ENCODE results near the gene KIF18A. TPM values are rescaled to one million over a fixed set of nuclear protein-coding genes. Genes with fewer than 3 reads are reported as not detected.

The KIF18A gene
- total and polyA plus RNA-seq, 2 of the 13 experiments (the other 11 are each of a cell fraction or from before 2014, with no cell fraction given) = 3.4 to 14.4 TPM

DNA sequence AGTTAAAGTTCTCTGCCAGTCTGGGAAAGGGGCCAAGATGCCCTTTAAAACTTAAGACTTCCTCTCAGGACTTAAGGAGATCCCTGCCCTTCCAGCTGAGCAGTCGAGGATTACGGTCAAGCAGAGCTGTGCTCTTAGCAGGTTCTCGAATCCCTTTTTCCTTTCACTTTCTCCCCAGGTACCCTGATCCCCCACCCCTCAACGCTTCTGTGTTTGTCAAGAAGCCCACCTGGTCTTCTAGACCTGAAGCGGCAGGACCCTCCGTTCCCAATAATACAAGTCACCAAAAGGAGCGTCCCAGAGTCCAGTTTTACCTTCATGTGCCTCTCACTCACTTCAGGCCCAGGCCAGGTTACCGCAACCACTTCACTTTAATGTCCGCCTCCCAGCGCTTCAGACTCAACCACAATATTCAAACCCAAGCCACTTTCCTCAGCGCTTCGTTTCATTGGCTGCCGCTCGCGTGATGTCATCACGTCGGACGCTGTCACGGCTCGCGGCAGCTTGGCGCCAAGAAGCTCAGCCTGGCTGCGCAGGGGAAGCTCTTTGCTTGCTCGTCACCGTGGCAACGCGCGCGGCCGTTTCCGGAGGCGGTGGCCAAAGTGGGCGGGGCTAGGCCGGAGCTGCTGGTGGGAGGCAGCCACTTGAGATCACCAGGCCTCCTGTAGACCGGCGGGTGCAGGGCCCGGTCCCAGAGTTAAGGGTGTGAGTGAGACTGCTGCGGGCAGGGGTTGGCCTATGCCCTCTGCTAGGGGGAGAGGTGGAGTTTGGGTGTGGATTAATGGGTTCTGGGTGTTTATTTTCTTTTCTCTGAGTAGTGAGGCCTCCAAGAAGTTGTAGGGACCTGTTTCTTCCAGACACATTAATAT is at the start of gene KIF18A, which contains the start of gene METTL15 (continued):
- TF ChIP-seq SATB2 (CRISPR knock-in tag; IDR thresholded peaks at IDR 0.05) (no peak), FOSL2 (CRISPR knock-in tag; IDR thresholded peaks at IDR 0.05) (peak; percentile 63), HNRNPUL1 (IDR thresholded peaks at IDR 0.05; ENCODE audit: low read depth, low read length) (no peak), PRPF4 (IDR thresholded peaks at IDR 0.05; ENCODE audit: low read depth, low read length, poor library complexity, severe bottlenecking) (no peak), ZNF749 (CRISPR knock-in tag; IDR thresholded peaks at IDR 0.05; ENCODE audit: borderline replicate concordance) (no peak), KLF15 (CRISPR knock-in tag; IDR thresholded peaks at IDR 0.05; ENCODE audit: borderline replicate concordance) (no peak), ZNF337 (CRISPR knock-in tag; IDR thresholded peaks at IDR 0.05; ENCODE audit: borderline replicate concordance, low read depth) (0 out of 2 replicates have a peak, but pooled peaks have one; percentile 58), MIER2 (CRISPR knock-in tag; IDR thresholded peaks at IDR 0.05) (no peak), SRY (CRISPR knock-in tag; IDR thresholded peaks at IDR 0.05) (no peak), ZSCAN31 (CRISPR knock-in tag; IDR thresholded peaks at IDR 0.05; ENCODE audit: low read depth) (peak; percentile 64), MAFF (IDR thresholded peaks at IDR 0.05; ENCODE audit: low read depth, low read length) (no peak)
- TF ChIP-seq, protein P1, sequence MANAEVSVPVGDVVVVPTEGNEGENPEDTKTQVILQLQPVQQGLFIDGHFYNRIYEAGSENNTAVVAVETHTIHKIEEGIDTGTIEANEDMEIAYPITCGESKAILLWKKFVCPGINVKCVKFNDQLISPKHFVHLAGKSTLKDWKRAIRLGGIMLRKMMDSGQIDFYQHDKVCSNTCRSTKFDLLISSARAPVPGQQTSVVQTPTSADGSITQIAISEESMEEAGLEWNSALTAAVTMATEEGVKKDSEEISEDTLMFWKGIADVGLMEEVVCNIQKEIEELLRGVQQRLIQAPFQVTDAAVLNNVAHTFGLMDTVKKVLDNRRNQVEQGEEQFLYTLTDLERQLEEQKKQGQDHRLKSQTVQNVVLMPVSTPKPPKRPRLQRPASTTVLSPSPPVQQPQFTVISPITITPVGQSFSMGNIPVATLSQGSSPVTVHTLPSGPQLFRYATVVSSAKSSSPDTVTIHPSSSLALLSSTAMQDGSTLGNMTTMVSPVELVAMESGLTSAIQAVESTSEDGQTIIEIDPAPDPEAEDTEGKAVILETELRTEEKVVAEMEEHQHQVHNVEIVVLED (CRISPR knock-in tag; IDR thresholded peaks at IDR 0.05; ENCODE audit: borderline replicate concordance) = peak; percentile 100
- TF ChIP-seq, protein P2, sequence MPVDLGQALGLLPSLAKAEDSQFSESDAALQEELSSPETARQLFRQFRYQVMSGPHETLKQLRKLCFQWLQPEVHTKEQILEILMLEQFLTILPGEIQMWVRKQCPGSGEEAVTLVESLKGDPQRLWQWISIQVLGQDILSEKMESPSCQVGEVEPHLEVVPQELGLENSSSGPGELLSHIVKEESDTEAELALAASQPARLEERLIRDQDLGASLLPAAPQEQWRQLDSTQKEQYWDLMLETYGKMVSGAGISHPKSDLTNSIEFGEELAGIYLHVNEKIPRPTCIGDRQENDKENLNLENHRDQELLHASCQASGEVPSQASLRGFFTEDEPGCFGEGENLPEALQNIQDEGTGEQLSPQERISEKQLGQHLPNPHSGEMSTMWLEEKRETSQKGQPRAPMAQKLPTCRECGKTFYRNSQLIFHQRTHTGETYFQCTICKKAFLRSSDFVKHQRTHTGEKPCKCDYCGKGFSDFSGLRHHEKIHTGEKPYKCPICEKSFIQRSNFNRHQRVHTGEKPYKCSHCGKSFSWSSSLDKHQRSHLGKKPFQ (CRISPR knock-in tag; IDR thresholded peaks at IDR 0.05; ENCODE audit: insufficient replicate concordance) = no peak
- TF ChIP-seq, protein P3, sequence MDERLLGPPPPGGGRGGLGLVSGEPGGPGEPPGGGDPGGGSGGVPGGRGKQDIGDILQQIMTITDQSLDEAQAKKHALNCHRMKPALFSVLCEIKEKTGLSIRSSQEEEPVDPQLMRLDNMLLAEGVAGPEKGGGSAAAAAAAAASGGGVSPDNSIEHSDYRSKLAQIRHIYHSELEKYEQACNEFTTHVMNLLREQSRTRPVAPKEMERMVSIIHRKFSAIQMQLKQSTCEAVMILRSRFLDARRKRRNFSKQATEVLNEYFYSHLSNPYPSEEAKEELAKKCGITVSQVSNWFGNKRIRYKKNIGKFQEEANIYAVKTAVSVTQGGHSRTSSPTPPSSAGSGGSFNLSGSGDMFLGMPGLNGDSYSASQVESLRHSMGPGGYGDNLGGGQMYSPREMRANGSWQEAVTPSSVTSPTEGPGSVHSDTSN (CRISPR knock-in tag; IDR thresholded peaks at IDR 0.05) = no peak
- TF ChIP-seq, protein P4, sequence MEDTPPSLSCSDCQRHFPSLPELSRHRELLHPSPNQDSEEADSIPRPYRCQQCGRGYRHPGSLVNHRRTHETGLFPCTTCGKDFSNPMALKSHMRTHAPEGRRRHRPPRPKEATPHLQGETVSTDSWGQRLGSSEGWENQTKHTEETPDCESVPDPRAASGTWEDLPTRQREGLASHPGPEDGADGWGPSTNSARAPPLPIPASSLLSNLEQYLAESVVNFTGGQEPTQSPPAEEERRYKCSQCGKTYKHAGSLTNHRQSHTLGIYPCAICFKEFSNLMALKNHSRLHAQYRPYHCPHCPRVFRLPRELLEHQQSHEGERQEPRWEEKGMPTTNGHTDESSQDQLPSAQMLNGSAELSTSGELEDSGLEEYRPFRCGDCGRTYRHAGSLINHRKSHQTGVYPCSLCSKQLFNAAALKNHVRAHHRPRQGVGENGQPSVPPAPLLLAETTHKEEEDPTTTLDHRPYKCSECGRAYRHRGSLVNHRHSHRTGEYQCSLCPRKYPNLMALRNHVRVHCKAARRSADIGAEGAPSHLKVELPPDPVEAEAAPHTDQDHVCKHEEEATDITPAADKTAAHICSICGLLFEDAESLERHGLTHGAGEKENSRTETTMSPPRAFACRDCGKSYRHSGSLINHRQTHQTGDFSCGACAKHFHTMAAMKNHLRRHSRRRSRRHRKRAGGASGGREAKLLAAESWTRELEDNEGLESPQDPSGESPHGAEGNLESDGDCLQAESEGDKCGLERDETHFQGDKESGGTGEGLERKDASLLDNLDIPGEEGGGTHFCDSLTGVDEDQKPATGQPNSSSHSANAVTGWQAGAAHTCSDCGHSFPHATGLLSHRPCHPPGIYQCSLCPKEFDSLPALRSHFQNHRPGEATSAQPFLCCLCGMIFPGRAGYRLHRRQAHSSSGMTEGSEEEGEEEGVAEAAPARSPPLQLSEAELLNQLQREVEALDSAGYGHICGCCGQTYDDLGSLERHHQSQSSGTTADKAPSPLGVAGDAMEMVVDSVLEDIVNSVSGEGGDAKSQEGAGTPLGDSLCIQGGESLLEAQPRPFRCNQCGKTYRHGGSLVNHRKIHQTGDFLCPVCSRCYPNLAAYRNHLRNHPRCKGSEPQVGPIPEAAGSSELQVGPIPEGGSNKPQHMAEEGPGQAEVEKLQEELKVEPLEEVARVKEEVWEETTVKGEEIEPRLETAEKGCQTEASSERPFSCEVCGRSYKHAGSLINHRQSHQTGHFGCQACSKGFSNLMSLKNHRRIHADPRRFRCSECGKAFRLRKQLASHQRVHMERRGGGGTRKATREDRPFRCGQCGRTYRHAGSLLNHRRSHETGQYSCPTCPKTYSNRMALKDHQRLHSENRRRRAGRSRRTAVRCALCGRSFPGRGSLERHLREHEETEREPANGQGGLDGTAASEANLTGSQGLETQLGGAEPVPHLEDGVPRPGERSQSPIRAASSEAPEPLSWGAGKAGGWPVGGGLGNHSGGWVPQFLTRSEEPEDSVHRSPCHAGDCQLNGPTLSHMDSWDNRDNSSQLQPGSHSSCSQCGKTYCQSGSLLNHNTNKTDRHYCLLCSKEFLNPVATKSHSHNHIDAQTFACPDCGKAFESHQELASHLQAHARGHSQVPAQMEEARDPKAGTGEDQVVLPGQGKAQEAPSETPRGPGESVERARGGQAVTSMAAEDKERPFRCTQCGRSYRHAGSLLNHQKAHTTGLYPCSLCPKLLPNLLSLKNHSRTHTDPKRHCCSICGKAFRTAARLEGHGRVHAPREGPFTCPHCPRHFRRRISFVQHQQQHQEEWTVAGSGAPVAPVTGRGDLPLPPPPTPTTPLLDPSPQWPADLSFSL (CRISPR knock-in tag; IDR thresholded peaks at IDR 0.05) = no peak
- TF ChIP-seq, protein P5, sequence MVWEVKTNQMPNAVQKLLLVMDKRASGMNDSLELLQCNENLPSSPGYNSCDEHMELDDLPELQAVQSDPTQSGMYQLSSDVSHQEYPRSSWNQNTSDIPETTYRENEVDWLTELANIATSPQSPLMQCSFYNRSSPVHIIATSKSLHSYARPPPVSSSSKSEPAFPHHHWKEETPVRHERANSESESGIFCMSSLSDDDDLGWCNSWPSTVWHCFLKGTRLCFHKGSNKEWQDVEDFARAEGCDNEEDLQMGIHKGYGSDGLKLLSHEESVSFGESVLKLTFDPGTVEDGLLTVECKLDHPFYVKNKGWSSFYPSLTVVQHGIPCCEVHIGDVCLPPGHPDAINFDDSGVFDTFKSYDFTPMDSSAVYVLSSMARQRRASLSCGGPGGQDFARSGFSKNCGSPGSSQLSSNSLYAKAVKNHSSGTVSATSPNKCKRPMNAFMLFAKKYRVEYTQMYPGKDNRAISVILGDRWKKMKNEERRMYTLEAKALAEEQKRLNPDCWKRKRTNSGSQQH (CRISPR knock-in tag; IDR thresholded peaks at IDR 0.05; ENCODE audit: low read depth) = peak; percentile 99
